Left lobe of liver (tissue), 2 donors: ENCODE results near the gene ZP3. TPM values are rescaled to one million over a fixed set of nuclear protein-coding genes. Genes with fewer than 3 reads are reported as not detected.
A peak's percentile ranks its signal among the peaks of the same experiment; 100 is the strongest.
"Not testable (repeated sequence)": the region's sequence is repeated elsewhere in the genome, so short reads cannot be mapped to it uniquely, and the experiment has no call there.

Experiments
- ATAC-seq: fragments of 200-7000 bp; cut with Tn5 transposase; one replicate; pipeline ENCODE4 v1.9.1; 2020; ENCODE audit warnings: mild to moderate bottlenecking, moderate library complexity
- DNase-seq: peaks from one replicate; pipeline ENCODE4 v3.0.0-alpha.2; 2020; ENCODE audit warnings: low spot score
- total RNA-seq: library from RNA; stranded (reverse); gene quantifications from one replicate; pipeline ENCODE4 v1.2.1, GENCODE V29; 2021
- donor health status: DM: no; HTN: no; CAD: no; lungs with moderate emphysema.
- donor health status: DM: no; HTN: yes; CAD: no.

The ZP3 gene
- total RNA-seq, 1 donor from 2014 or later = 0.20 TPM

- ATAC-seq = peak; percentile 56
- DNase-seq = no peak
These were observed 20.8 kb upstream of the ZP3 start for GRCh38 chr7:76403780-76404494.

- ATAC-seq (no peak), DNase-seq (no peak)
These were observed 19.0 kb upstream of the ZP3 start for GRCh38 chr7:76405738-76406137.

- no peak for ATAC-seq
- no peak for DNase-seq
These were observed 17.0 kb upstream of the ZP3 start for GRCh38 chr7:76407718-76408117.

GRCh38 chr7:76408121-76408560 lies 16.6 kb upstream of the ZP3 start:
- DNase-seq = no peak
- no peak for ATAC-seq

- DNase-seq = no peak
- peak; percentile 74 for ATAC-seq
These were observed 15.2 kb upstream of the ZP3 start, which contains the start of gene SSC4D for GRCh38 chr7:76409537-76409936. TSS of gene SSC4D (minus strand) at chr7:76409697. CDS start at chr7:76404439, 5,258 bp downstream.

- ATAC-seq (no peak), DNase-seq (no peak)
These were observed 13.1 kb upstream of the ZP3 start for GRCh38 chr7:76411626-76412025.

GRCh38 chr7:76412249-76412648 lies 12.5 kb upstream of the ZP3 start:
- DNase-seq (no peak), ATAC-seq (no peak)

GRCh38 chr7:76417654-76418310 lies 7.0 kb upstream of the ZP3 start:
- DNase-seq, ATAC-seq: not testable (repeated sequence)

- not testable (repeated sequence) for ATAC-seq, DNase-seq
These were observed 3.7 kb upstream of the ZP3 start for GRCh38 chr7:76421097-76421496.

GRCh38 chr7:76423666-76424412 lies 911 bp upstream of the ZP3 start:
- no peak for ATAC-seq

GRCh38 chr7:76425156-76425555 lies 406 bp downstream of the ZP3 start:
- ATAC-seq (no peak), DNase-seq (no peak)

More at GRCh38 chr7:76423666-76424412, 911 bp upstream of the ZP3 start:
- DNase-seq = no peak

- not testable (repeated sequence) for DNase-seq, ATAC-seq
These were observed 808 bp downstream of the ZP3 start for GRCh38 chr7:76425558-76425957.

GRCh38 chr7:76426246-76426645 lies 1.5 kb downstream of the ZP3 start:
- DNase-seq = no peak
- ATAC-seq = no peak

- ATAC-seq = no peak
- no peak for DNase-seq
These were observed 2.9 kb downstream of the ZP3 start for GRCh38 chr7:76427635-76428034.

- DNase-seq (no peak), ATAC-seq (no peak)
These were observed 3.5 kb downstream of the ZP3 start for GRCh38 chr7:76428149-76428823.

- ATAC-seq (no peak), DNase-seq (no peak)
These were observed 4.4 kb downstream of the ZP3 start for GRCh38 chr7:76428868-76429805.

GRCh38 chr7:76430211-76430610 lies 5.5 kb downstream of the ZP3 start:
- DNase-seq = no peak
- no peak for ATAC-seq

GRCh38 chr7:76430836-76431235 lies 6.1 kb downstream of the ZP3 start:
- DNase-seq = no peak
- ATAC-seq = no peak

GRCh38 chr7:76437873-76438272 lies 13.1 kb downstream of the ZP3 start:
- DNase-seq (peak; percentile 74), ATAC-seq (peak; percentile 93)
